ENCODE data around the gene KIAA1671. TPM values are rescaled to one million over a fixed set of nuclear protein-coding genes. Genes with fewer than 3 reads are reported as not detected.
A peak's percentile ranks its signal among the peaks of the same experiment; 100 is the strongest.

The KIAA1671 gene
- total and polyA plus RNA-seq, 2 of the 13 experiments (the other 11 are each of a cell fraction or from before 2014, with no cell fraction given) = 13.5 to 13.6 TPM

DNA sequence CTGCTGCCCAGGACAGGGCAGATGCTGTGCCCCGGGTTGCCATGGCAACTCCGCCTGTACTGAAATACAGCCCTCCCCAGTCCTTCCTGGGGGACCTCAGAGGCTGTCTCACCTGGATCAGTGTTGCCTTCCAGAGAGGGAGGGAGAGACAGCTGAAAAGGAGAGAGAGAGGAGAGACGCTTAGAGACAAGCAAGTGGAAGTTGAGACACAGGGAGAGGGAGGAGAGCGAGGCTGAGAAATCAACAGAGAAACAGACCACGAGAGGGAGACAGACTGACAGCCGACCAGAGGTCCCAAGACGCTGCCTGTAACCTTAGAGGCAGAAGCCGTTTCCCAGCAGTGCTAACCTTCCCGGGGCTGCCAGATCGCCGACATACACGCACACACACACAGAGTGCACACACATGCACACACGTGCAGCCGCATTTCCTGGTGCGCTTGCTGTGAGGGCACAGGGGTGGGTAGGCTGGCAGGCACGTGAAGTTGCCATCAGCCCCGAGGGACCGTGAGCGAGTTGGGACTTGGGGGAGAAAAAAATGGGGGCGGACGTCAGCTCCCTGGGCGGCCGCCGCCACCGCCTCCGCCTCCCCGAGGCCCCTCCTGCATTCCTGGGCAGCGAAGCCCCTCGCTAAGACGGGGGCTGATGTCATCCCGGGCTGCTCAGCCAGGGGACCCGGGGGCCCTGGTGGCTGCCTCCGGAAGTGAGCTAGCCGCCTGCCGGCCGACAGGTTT, 158.5 kb downstream of the KIAA1671 start (continued):
- TF ChIP-seq, protein P1, sequence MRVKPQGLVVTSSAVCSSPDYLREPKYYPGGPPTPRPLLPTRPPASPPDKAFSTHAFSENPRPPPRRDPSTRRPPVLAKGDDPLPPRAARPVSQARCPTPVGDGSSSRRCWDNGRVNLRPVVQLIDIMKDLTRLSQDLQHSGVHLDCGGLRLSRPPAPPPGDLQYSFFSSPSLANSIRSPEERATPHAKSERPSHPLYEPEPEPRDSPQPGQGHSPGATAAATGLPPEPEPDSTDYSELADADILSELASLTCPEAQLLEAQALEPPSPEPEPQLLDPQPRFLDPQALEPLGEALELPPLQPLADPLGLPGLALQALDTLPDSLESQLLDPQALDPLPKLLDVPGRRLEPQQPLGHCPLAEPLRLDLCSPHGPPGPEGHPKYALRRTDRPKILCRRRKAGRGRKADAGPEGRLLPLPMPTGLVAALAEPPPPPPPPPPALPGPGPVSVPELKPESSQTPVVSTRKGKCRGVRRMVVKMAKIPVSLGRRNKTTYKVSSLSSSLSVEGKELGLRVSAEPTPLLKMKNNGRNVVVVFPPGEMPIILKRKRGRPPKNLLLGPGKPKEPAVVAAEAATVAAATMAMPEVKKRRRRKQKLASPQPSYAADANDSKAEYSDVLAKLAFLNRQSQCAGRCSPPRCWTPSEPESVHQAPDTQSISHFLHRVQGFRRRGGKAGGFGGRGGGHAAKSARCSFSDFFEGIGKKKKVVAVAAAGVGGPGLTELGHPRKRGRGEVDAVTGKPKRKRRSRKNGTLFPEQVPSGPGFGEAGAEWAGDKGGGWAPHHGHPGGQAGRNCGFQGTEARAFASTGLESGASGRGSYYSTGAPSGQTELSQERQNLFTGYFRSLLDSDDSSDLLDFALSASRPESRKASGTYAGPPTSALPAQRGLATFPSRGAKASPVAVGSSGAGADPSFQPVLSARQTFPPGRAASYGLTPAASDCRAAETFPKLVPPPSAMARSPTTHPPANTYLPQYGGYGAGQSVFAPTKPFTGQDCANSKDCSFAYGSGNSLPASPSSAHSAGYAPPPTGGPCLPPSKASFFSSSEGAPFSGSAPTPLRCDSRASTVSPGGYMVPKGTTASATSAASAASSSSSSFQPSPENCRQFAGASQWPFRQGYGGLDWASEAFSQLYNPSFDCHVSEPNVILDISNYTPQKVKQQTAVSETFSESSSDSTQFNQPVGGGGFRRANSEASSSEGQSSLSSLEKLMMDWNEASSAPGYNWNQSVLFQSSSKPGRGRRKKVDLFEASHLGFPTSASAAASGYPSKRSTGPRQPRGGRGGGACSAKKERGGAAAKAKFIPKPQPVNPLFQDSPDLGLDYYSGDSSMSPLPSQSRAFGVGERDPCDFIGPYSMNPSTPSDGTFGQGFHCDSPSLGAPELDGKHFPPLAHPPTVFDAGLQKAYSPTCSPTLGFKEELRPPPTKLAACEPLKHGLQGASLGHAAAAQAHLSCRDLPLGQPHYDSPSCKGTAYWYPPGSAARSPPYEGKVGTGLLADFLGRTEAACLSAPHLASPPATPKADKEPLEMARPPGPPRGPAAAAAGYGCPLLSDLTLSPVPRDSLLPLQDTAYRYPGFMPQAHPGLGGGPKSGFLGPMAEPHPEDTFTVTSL (CRISPR knock-in tag; IDR thresholded peaks at IDR 0.05; ENCODE audit: borderline replicate concordance) = no peak
- TF ChIP-seq, protein P2, sequence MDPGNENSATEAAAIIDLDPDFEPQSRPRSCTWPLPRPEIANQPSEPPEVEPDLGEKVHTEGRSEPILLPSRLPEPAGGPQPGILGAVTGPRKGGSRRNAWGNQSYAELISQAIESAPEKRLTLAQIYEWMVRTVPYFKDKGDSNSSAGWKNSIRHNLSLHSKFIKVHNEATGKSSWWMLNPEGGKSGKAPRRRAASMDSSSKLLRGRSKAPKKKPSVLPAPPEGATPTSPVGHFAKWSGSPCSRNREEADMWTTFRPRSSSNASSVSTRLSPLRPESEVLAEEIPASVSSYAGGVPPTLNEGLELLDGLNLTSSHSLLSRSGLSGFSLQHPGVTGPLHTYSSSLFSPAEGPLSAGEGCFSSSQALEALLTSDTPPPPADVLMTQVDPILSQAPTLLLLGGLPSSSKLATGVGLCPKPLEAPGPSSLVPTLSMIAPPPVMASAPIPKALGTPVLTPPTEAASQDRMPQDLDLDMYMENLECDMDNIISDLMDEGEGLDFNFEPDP (CRISPR knock-in tag; conservative IDR thresholded peaks at IDR 0.05) = no peak
- no peak for TF ChIP-seq TCF7 (IDR thresholded peaks at IDR 0.05; ENCODE audit: low read depth)
- TF ChIP-seq SNAPC2 (CRISPR knock-in tag; IDR thresholded peaks at IDR 0.05) = no peak
- TF ChIP-seq CEBPG (CRISPR knock-in tag; IDR thresholded peaks at IDR 0.05) = 0 out of 2 replicates have a peak, but pooled peaks have one; percentile 15
- no peak for TF ChIP-seq SMYD3 (CRISPR knock-in tag; IDR thresholded peaks at IDR 0.05)
- peak; percentile 29 for TF ChIP-seq HNRNPLL (IDR thresholded peaks at IDR 0.05; ENCODE audit: low read depth, low read length, poor library complexity, severe bottlenecking)
- TF ChIP-seq, protein P3, sequence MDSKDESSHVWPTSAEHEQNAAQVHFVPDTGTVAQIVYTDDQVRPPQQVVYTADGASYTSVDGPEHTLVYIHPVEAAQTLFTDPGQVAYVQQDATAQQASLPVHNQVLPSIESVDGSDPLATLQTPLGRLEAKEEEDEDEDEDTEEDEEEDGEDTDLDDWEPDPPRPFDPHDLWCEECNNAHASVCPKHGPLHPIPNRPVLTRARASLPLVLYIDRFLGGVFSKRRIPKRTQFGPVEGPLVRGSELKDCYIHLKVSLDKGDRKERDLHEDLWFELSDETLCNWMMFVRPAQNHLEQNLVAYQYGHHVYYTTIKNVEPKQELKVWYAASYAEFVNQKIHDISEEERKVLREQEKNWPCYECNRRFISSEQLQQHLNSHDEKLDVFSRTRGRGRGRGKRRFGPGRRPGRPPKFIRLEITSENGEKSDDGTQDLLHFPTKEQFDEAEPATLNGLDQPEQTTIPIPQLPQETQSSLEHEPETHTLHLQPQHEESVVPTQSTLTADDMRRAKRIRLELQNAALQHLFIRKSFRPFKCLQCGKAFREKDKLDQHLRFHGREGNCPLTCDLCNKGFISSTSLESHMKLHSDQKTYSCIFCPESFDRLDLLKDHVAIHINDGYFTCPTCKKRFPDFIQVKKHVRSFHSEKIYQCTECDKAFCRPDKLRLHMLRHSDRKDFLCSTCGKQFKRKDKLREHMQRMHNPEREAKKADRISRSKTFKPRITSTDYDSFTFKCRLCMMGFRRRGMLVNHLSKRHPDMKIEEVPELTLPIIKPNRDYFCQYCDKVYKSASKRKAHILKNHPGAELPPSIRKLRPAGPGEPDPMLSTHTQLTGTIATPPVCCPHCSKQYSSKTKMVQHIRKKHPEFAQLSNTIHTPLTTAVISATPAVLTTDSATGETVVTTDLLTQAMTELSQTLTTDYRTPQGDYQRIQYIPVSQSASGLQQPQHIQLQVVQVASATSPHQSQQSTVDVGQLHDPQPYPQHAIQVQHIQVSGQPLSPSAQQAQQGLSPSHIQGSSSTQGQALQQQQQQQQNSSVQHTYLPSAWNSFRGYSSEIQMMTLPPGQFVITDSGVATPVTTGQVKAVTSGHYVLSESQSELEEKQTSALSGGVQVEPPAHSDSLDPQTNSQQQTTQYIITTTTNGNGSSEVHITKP (CRISPR knock-in tag; IDR thresholded peaks at IDR 0.05; ENCODE audit: low read depth) = no peak
- TF ChIP-seq ZNF790 (CRISPR knock-in tag; IDR thresholded peaks at IDR 0.05; ENCODE audit: borderline replicate concordance) = no peak
- TF ChIP-seq SMC3 (IDR thresholded peaks at IDR 0.05; ENCODE audit: low read length) = peak; percentile 22; the same call in 1 of the 2 replicates
- TF ChIP-seq FOXA1 (IDR thresholded peaks at IDR 0.05) = no peak
- TF ChIP-seq FOXA1 (CRISPR knock-in tag; IDR thresholded peaks at IDR 0.05) = no peak
- no peak for TF ChIP-seq ETV6 (CRISPR knock-in tag; conservative IDR thresholded peaks at IDR 0.05)
- TF ChIP-seq, protein P4, sequence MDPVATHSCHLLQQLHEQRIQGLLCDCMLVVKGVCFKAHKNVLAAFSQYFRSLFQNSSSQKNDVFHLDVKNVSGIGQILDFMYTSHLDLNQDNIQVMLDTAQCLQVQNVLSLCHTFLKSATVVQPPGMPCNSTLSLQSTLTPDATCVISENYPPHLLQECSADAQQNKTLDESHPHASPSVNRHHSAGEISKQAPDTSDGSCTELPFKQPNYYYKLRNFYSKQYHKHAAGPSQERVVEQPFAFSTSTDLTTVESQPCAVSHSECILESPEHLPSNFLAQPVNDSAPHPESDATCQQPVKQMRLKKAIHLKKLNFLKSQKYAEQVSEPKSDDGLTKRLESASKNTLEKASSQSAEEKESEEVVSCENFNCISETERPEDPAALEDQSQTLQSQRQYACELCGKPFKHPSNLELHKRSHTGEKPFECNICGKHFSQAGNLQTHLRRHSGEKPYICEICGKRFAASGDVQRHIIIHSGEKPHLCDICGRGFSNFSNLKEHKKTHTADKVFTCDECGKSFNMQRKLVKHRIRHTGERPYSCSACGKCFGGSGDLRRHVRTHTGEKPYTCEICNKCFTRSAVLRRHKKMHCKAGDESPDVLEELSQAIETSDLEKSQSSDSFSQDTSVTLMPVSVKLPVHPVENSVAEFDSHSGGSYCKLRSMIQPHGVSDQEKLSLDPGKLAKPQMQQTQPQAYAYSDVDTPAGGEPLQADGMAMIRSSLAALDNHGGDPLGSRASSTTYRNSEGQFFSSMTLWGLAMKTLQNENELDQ (CRISPR knock-in tag; IDR thresholded peaks at IDR 0.05; ENCODE audit: borderline replicate concordance) = 0 out of 2 replicates have a peak, but pooled peaks have one; percentile 16
- no peak for TF ChIP-seq TBP (CRISPR knock-in tag; IDR thresholded peaks at IDR 0.05)
- TF ChIP-seq KDM1A (CRISPR knock-in tag; IDR thresholded peaks at IDR 0.05) = no peak
- TF ChIP-seq PHF5A (CRISPR knock-in tag; IDR thresholded peaks at IDR 0.05; ENCODE audit: low read depth, unreplicated experiment) = peak; percentile 54
